ENCODE measurements around the gene SSTR4. TPM values are rescaled to one million over a fixed set of nuclear protein-coding genes. Genes with fewer than 3 reads are reported as not detected.

Gene SSTR4
- total RNA-seq, 2 donors from 2014 or later, result not detected

GRCh38 chr20:23080521-23080920 is 45.4 kb downstream of the SSTR4 start:
- DNase-seq (no peak), ATAC-seq (no peak)
- intact Hi-C loops (cut with DNase I, micrococcal nuclease), result no loop called here

- intact Hi-C loops (cut with DNase I, micrococcal nuclease), result no loop called here
- no peak for DNase-seq
- ATAC-seq, result no peak
These were observed 46.2 kb downstream of the SSTR4 start for GRCh38 chr20:23081263-23081819.

GRCh38 chr20:23082846-23083552 is 47.9 kb downstream of the SSTR4 start:
- ATAC-seq (no peak), DNase-seq (no peak)
- intact Hi-C loops (cut with DNase I, micrococcal nuclease), result no loop called here

- ATAC-seq (no peak), DNase-seq (no peak)
- intact Hi-C loops (cut with DNase I, micrococcal nuclease), result no loop called here
These were observed 48.6 kb downstream of the SSTR4 start for GRCh38 chr20:23083553-23084220.

GRCh38 chr20:23084282-23084844 is 49.3 kb downstream of the SSTR4 start:
- DNase-seq, result no peak
- intact Hi-C loops (cut with DNase I, micrococcal nuclease), result no loop called here
- ATAC-seq, result no peak

GRCh38 chr20:23084845-23085365 is 49.8 kb downstream of the SSTR4 start:
- ATAC-seq (no peak), DNase-seq (no peak)
- intact Hi-C loops (cut with DNase I, micrococcal nuclease), result no loop called here

- no peak for DNase-seq
- intact Hi-C loops (cut with DNase I, micrococcal nuclease), result no loop called here
- no peak for ATAC-seq
These were observed 50.4 kb downstream of the SSTR4 start for GRCh38 chr20:23085436-23086055.

GRCh38 chr20:23086056-23086566 is 51.0 kb downstream of the SSTR4 start, which contains the start of gene CD93:
Gene CD93, minus strand, starts transcription at chr20:23086324. Its CDS starts 132 bp downstream, at chr20:23086192.
- ATAC-seq (no peak), DNase-seq (no peak)
- intact Hi-C loops (cut with DNase I, micrococcal nuclease), result no loop called here

- no peak for DNase-seq
- intact Hi-C loops (cut with DNase I, micrococcal nuclease), result no loop called here
- no peak for ATAC-seq
These were observed 51.9 kb downstream of the SSTR4 start for GRCh38 chr20:23086931-23087411.

GRCh38 chr20:23087587-23088251 is 52.6 kb downstream of the SSTR4 start:
- DNase-seq, result no peak
- intact Hi-C loops (cut with DNase I, micrococcal nuclease), result no loop called here
- no peak for ATAC-seq

Other genes with a start within 250 kb of the SSTR4 start
- 1 to 10 TPM; 4.5 to 7.0 TPM for gene THBD, start 14.4 kb downstream of the SSTR4 start, total RNA-seq
- 10 to 100 TPM in 1 of 2 donors, 1 to 10 TPM in 1; 9.0 to 14.2 TPM for gene CD93, start 51.0 kb downstream of the SSTR4 start, total RNA-seq